SU-DHL-6 (cell line): ENCODE results near the gene TMEM43.

ENCODE experiments used
- H2AFZ ChIP-seq: fragments of 200-600 bp; sonication (generic); 2 replicates; pipeline ENCODE4 v1.6.1; 2014; ENCODE audit warnings: low read depth, mild to moderate bottlenecking, moderate library complexity, mixed read lengths, antibody characterized with exemption, low read length; ENCODE audit not compliant: severe bottlenecking
- H3F3A ChIP-seq: fragments of 200-600 bp; shearing (Covaris generic); 2 replicates; pipeline ENCODE4 v1.6.0; 2016; ENCODE audit warnings: antibody characterized with exemption, mild to moderate bottlenecking; ENCODE audit not compliant: insufficient read depth
- H3K27ac ChIP-seq: fragments of 200-600 bp; sonication (generic); 2 replicates; pipeline ENCODE4 v1.5.1; 2016; ENCODE audit warnings: low read depth, mild to moderate bottlenecking, low read length, moderate library complexity, mixed read lengths
- H3K27me3 ChIP-seq: fragments of 200-600 bp; sonication (generic), shearing (Covaris generic); 2 replicates; pipeline ENCODE4 v1.6.0; 2014; ENCODE audit warnings: mild to moderate bottlenecking, low read length
- H3K36me3 ChIP-seq: fragments of 200-600 bp; sonication (generic); 2 replicates; pipeline ENCODE4 v1.6.1; 2014; ENCODE audit warnings: mild to moderate bottlenecking, low read length, mixed read lengths
- H3K4me2 ChIP-seq: fragments of 300-600, 200-600 bp; shearing (Covaris generic), sonication (generic); 2 replicates; pipeline ENCODE4 v1.6.0; 2014; ENCODE audit warnings: low read length, low read depth, mild to moderate bottlenecking; ENCODE audit not compliant: poor library complexity, severe bottlenecking
- H3K4me3 ChIP-seq: fragments of 200-600 bp; sonication (generic); 2 replicates; pipeline ENCODE4 v1.5.1; 2014; ENCODE audit warnings: antibody characterized with exemption, low read length, mild to moderate bottlenecking, mixed read lengths; ENCODE audit not compliant: insufficient read depth, poor library complexity, severe bottlenecking
- H3K79me2 ChIP-seq: fragments of 200-600 bp; sonication (generic); 2 replicates; pipeline ENCODE4 v1.6.1; 2014; ENCODE audit warnings: mild to moderate bottlenecking, low read length, moderate library complexity; ENCODE audit not compliant: insufficient read depth
- H3K9ac ChIP-seq: fragments of 200-600 bp; sonication (generic); 2 replicates; pipeline ENCODE4 v1.7.0; 2014; ENCODE audit warnings: mild to moderate bottlenecking, low read length
- H3K9me2 ChIP-seq: fragments of 200-600 bp; sonication (generic); replicated peaks from 2 replicates; pipeline ENCODE4 v1.6.1; 2014; ENCODE audit warnings: low read length; ENCODE audit not compliant: insufficient read depth
- H3K9me3 ChIP-seq: fragments of 200-600 bp; sonication (generic); 2 replicates; pipeline ENCODE4 v1.6.1; 2014; ENCODE audit warnings: low read length, mixed read lengths; ENCODE audit not compliant: insufficient read depth
- H4K20me1 ChIP-seq: fragments of 200-600 bp; sonication (generic); 2 replicates; pipeline ENCODE4 v1.6.1; 2014; ENCODE audit warnings: low read depth, mild to moderate bottlenecking, antibody characterized with exemption, low read length, moderate library complexity, mixed read lengths
- CTCF ChIP-seq: fragments of 200-600 bp; sonication (generic); IDR thresholded peaks from one replicate; pipeline ENCODE4 v1.5.1; 2017; ENCODE audit warnings: antibody characterized with exemption, mild to moderate bottlenecking, low read length, moderate library complexity; ENCODE audit not compliant: insufficient read depth, poor library complexity, severe bottlenecking
- EZH2phosphoT487 ChIP-seq: fragments of 200-600 bp; sonication (generic), shearing (Covaris generic); conservative IDR thresholded peaks from 2 replicates; pipeline ENCODE4 v1.6.1; 2018; ENCODE audit warnings: mild to moderate bottlenecking, antibody characterized with exemption, low read length, moderate library complexity, mixed read lengths

TMEM43 gene

GRCh38 chr3:14179114-14179465, 54.2 kb downstream of the TMEM43 start:
- Histone ChIP-seq H3F3A (peaks cover 12% of the 10 kb centered on the region), H3K4me3 (peak overlapping the region; percentile 87), H2AFZ (peak overlapping the region; percentile 76), H3K4me2 (peak overlapping the region; percentile 91), H3K27me3 (no peaks in the 10 kb centered on the region), H3K79me2 (peaks cover 83% of the 10 kb centered on the region), H3K36me3 (peaks cover 26% of the 10 kb centered on the region), H3K9ac (peak overlapping the region; percentile 87), H3K9me2 (no peaks in the 10 kb centered on the region), H3K9me3 (no peaks in the 10 kb centered on the region), H3K27ac (0 out of 2 replicates have a peak overlapping the region, but pooled peaks have one; percentile 14), H4K20me1 (peaks cover 7% of the 10 kb centered on the region; the same call in 1 of the 2 replicates)
- TF ChIP-seq EZH2phosphoT487 (no peak), CTCF (no peak)

GRCh38 chr3:14179795-14180194, 54.9 kb downstream of the TMEM43 start:
- no peak overlapping the region for H3K27ac ChIP-seq
- peak overlapping the region; percentile 91 for H3K4me2 ChIP-seq
- peaks cover 76% of the 10 kb centered on the region for H3K79me2 ChIP-seq
- peak overlapping the region; percentile 87 for H3K9ac ChIP-seq
- no peaks in the 10 kb centered on the region for H3K9me3 ChIP-seq
- H2AFZ ChIP-seq, result no peak overlapping the region
- H3K4me3 ChIP-seq, result peak overlapping the region; percentile 87
- no peaks in the 10 kb centered on the region for H3K27me3 ChIP-seq
- no peaks in the 10 kb centered on the region for H3K9me2 ChIP-seq
- peaks cover 12% of the 10 kb centered on the region for H3F3A ChIP-seq
- H3K36me3 ChIP-seq, result peaks cover 27% of the 10 kb centered on the region
- peaks cover 6% of the 10 kb centered on the region; the same call in 1 of the 2 replicates for H4K20me1 ChIP-seq
- no peak for TF ChIP-seq CTCF
- no peak for TF ChIP-seq EZH2phosphoT487

GRCh38 chr3:14181253-14181652, 56.4 kb downstream of the TMEM43 start:
- Histone ChIP-seq H3K9ac (no peak overlapping the region), H3F3A (no peaks in the 10 kb centered on the region; the same call in 1 of the 2 replicates), H3K4me2 (no peak overlapping the region), H3K27ac (no peak overlapping the region), H3K4me3 (no peak overlapping the region), H3K9me3 (no peaks in the 10 kb centered on the region), H4K20me1 (no peaks in the 10 kb centered on the region), H3K9me2 (no peaks in the 10 kb centered on the region), H3K79me2 (peaks cover 62% of the 10 kb centered on the region), H3K36me3 (peaks cover 27% of the 10 kb centered on the region), H3K27me3 (no peaks in the 10 kb centered on the region), H2AFZ (no peak overlapping the region)
- TF ChIP-seq CTCF (no peak), EZH2phosphoT487 (no peak)
